GM19193 (cell line): ENCODE results near the gene DPP4.

Source experiments
- POLR2A ChIP-seq: IDR thresholded peaks from 4 replicates; pipeline ENCODE4 v1.6.1; 2011; ENCODE audit not compliant: insufficient read depth, insufficient read length; ENCODE audit errors: extremely low read depth

The DPP4 gene

DNA sequence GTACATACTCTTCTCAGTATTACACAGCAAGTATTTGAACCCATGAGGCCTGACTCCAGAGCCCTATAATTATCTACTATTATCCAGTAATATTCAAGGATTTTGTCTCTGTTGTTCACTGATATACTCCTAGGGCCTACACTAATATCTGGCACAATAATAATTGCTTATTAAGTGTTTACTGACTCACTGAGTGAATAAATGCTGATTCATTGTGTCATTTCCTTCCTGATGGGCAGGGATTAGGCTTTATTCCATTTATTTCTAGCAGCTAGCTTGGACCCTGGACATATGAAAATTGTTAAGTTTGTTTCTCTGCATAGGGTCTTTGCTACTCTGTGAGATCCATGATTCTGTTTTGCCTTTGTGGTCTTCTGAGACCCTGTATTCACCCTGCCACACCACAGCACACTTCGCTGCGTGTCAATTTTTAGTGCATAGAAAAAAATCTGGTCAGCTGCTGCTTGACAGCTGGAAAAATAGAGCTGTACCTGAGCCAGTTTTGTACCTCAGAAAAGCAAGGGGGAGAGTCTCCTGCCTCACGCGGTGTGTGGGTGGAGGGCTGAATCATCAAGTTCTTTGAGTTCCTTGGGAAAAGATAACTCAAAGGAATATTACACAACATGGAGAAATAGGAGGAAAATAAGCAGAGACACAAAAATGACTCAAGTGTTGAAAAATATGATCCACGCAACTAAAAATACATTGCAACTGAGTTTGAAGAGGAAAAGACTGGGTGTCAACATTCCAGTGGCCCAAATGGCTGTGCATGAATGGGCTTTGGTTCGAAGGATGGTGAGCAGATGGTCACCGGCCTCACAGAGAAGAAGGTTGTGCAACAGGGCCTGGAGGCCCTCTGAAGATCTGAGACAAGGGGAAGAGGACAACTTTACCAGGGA, 18.9 kb upstream of the DPP4 start:
- no peak for TF ChIP-seq POLR2A

DNA sequence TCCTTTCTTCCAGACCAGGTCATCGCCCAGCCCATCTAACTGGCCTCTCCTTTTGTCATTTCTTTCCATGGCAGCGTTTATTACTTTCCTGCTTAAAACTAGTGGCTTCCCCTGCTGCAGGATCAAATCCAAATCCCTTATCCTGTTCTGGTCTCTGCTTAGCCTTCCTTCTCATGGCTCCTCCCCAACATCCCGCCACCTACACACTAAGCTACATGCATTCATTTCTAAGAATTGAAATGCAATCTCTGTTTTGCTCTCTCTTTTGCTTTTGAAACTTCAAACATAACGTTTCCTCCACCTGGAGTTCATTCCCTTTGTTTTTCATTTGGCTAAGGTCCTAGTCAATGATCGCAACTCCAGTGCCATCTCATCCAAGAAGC, 18.0 kb upstream of the DPP4 start:
- no peak for TF ChIP-seq POLR2A

DNA sequence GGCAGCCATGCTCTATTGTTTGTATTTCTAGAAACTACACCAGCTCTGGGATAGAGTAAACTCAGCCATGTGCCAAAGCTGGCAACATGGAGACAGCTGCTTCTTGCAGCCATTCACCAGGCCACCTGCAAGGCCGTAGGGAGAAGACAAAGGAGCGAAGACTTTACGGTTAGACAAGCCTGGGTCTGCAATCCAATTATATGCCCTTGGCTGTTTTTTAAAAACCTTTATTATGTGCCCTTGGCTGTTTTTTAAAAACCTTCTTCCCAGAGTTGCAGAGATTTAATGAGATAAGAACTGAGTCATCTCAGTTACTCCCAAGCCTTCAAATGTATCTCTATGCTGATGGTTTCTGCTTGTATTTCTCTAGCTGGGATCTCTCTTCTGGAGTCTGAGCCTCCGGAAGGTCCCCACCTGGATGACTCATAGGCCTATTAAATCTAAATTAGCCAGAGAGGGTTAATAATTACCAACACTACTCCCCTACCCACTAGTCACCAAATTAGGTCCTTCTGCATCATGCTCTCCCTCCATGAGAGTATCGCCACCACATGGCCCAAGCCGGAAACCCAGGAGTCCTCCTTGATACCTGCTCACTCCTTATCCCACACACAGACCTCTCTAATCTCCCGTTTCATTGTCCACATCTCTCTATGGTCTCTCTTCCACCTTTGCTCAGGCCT, 17.5 kb upstream of the DPP4 start:
- TF ChIP-seq POLR2A: no peak

DNA sequence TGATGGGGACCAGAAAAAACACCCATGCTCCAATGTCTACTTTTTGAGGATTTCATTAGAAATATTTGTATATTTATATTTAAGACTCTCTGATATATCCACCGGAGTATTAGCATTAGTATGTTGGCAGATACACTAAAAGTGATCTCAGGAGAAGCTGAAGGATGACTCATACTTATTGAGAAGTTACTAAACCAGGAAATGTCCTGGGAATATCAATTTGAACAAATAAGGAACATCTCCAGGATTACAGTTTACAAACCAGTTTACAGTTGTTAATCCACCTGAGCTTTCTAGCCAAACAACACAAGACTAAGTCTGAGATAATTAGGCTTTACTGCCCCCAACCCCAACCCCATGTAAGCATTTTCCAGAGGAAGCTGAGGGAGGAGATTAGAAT, 16.1 kb upstream of the DPP4 start:
- no peak for TF ChIP-seq POLR2A

DNA sequence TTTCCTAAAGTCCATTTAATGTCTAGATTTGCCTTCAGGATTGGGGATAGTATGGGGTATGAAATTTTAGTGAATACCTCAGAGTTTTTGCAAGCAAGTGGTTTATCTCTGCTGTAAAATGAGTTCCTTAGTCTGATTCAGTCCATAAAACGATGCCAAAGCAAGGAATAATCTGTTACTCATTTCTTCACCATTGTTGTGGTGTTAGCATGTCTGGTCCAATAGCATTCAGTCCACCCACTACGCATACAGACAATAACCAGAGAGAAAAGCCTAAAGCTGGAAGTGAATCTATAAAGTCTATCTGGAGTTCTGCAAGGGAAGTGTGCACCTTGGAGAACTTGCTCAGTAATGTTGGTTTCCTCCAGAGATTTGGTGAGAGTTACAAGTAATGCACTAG, 12.9 kb upstream of the DPP4 start:
- TF ChIP-seq POLR2A: no peak

DNA sequence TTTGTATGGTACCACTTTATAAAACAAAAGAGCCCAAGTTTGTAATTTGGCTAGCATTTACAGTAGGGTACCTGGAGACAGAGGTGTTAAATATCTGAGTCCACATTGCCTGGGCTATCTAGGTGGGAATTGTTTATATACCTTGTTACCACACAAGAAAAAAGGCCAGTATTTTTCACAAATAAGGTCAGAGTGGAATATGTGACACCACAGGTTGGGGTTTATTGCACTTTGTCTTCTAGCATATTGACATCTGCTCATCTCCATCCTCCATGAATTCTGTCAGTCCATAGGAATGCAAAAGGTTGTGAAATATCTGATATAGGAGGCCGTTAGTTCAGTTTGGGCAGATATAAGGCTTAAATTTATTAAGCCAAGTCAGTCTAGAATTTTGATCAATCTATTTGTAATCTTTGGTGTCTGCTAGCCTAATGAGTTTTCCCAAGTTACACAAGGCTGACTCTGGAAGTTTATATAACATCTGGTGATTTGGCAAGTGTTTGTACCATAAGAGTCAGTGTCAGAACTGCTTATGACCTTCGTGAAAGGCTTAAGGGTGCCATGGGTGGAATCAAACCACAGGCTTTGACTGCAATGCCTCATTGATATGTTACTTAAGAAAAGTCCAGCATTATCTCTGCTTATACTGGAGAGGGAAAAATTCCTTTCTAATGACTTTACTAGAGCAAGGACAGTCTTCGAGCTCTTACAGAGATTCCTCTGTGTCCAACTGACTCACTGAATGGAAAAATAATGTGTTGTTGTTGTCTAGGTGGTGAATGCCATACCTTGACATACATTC, 11.3 kb upstream of the DPP4 start:
- no peak for TF ChIP-seq POLR2A

DNA sequence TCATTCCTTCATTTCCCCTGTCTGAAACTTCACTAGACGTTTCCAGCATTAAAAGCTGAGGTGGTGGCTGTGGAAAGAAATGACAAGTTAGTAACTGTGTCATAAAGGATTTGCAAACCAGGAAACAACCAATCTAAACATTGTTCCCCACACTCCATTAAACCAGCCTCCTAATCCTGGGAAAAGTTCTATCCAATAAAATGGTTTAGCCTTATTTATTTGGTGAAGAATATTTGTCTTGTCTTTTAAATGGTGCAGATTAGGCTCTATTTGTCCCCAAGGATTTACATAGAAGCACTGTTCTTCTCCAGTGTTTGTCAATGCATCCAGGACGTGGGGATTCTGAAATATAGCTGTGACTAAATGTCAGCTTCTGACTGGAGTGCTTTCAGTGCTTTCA, 10.5 kb upstream of the DPP4 start:
- TF ChIP-seq POLR2A: no peak

DNA sequence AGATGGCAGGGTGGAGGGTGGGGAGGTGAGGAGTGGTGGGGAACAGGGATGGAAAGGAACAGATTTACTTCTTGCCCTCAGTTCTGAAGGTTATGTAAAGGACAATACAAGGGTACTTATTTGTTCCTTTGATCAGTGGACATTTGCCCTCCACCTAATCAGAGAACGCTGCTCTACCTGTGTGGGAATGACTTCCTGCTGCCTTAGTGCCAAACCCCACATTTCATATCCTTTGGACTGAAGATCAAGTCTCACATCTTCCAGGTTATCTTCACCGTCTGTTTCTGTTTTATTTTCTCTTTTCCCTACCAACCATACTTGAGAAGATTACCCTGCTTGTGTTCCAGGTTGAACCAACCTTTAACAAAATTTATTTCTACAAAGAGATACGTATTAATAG, 8.7 kb upstream of the DPP4 start:
- no peak for TF ChIP-seq POLR2A

DNA sequence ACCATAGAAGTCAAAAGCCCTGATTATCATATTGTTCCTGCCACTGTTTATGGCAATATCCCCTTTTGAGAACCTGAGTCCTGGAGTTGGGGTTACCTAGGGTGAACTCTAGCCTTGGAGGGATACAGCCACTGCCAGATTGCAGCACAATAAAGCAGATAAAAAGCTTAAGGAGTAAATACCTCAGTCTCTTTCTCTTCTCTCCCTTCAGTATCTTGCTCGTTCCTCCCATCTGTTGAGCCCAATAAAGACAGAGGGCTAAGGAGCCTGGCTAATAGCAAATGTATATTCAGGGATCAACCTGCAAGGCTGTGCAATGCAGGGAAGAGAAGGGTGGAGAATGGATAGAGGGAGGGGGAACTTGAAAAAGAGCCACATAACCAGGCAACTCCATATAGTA, 8.0 kb upstream of the DPP4 start:
- TF ChIP-seq POLR2A: no peak

DNA sequence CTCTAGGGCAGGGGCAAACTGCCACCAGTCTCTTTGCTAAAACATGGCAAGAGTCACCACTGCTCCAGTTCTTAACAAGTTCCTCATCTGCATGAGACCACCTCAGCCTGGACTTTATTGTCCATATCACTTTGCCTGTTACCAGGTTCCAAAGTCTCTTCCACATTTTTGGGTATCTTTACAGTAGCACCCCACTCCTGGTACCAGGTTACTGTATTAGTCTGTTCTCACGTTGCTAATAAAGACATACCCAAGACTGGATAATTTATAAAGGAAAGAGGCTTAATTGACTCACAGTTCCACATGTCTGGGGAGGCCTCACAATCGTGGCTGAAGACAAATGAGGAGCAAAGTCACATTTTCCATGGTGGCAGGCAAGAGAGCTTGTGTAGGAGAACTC, 5.5 kb upstream of the DPP4 start:
- TF ChIP-seq POLR2A: no peak

DNA sequence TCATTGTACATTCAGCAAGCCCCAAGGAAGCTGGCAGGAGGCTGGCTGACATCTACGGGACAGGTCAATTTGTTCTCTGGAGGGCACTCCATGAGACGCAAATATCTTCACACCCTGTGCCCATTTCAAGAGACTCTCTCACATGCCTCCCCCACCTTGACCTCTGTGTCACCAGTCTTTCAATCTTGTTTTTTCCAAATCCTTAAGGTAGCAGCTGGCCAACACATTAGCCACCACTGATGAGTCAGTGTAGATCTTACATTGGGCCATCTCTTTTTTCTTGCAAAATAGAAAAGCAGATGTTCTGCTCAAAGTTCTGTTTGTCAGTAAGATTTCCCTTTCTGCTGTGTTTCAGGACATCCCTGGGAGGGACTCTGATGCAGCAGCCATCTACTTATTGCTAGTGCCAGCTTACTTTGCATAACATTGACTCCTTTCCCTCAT, 1.7 kb upstream of the DPP4 start:
- no peak for TF ChIP-seq POLR2A

DNA sequence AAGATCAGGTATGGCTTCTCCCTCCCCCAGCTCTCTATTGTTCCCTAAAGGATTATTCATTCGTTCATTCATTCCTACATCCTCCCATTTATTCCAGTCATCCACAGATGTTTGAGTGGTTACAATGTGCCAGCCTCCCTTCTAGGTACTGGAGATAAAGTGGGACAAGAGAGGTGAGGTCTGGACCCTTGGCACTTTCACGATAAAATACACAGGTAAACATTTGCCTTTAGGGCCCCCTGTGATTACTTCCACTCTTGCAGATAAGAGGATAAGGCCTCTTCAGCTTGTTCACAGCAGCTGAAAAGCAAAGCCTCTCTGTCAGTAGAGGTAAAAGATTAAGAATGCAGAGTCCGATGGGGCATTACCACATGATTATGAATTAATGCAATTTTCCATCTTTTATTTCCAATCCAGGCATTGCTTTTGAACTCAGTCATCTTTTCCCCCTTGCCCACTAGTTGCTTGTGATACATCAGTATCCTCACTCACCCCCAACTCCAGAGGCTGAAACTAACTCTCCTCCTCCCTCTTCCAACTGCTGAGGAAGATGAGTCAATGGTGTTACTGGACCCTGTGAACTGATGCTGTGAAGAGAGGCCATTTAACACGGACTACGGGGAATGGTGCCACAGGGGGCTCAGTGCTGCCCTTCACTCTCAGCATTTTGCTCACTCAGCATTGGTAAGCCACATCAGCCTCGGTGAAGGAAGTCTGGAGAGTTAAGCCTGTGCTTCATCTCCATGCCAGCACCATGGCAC, 1.1 kb upstream of the DPP4 start:
- no peak for TF ChIP-seq POLR2A

DNA sequence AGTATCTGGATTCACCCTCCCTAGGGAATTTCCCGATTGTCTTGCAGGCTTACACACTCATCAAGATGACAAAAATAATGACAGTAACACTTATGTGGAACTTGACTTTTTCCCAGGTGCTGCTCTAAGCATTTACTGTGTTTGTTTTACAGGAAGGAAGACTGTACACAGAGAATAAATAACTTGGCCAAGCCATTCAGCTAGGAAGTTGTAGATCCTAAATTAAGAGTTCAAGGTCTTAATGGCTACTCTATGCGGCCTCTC, 549 bp upstream of the DPP4 start:
- TF ChIP-seq POLR2A: no peak

DNA sequence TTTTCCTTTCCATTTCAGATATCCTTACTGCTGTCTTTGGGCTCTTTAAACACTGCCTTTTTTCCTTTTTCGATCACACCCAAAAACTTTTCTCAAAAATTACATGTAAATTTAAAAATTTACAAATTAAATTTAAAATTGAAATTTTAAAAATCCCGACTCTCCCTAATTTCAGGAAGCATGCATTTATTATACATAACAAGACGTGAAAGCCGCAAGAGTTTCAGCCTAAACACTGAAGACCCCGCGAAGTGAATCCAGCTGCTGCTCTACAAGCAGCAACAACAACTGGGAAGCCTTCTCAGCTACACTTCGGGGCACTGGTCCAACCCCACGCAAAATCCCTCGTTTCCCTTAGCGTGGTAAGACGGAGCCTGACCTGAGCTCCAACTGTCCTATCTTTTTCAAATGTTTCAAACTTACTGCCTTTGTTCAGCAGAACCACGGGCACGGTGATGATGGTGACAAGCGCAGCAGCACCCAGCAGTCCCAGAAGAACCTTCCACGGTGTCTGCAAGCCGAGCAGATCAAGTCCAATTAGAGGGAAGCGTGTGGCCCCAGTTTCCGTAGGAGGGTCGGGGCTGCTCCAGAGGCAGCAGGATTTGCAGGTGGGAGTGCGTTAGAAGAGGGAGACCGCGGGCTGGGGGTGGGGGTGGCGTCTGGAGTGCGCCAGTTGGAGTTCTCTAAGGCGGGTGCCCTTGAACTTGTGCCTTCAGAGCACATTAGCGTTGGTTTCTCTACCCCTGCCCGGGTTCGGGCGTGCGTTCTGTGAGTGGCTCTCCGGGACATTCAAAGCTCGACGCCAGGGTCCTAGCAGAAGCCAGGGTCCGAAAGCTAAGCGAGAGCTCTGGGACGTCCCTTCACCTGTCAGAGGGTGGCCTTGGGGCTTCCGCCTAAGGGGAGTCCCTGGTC, 783 bp downstream of the DPP4 start:
- no peak for TF ChIP-seq POLR2A
